Skeletal muscle satellite cell (primary cell): ENCODE measurements around the gene DNAAF3.

Experiments used
- H3K27me3 ChIP-seq: 2 replicates; pipeline ENCODE4 v1.7.0; 2013; ENCODE audit warnings: low read length; ENCODE audit not compliant: control insufficient read depth, insufficient read depth
- H3K36me3 ChIP-seq: 2 replicates; pipeline ENCODE4 v1.7.0; 2013; ENCODE audit warnings: mild to moderate bottlenecking, control low read depth, low read length; ENCODE audit not compliant: insufficient read depth
- H3K4me1 ChIP-seq: 2 replicates; pipeline ENCODE4 v1.7.0; 2013; ENCODE audit warnings: low read length; ENCODE audit not compliant: control insufficient read depth, insufficient read depth
- H3K4me2 ChIP-seq: 2 replicates; pipeline ENCODE4 v1.7.0; 2013; ENCODE audit warnings: mild to moderate bottlenecking, low read length
- H3K4me3 ChIP-seq: 2 replicates; pipeline ENCODE4 v1.7.0; 2013; ENCODE audit warnings: low read length
- H3K9ac ChIP-seq: 2 replicates; pipeline ENCODE4 v1.7.0; 2013; ENCODE audit warnings: mild to moderate bottlenecking, low read depth, low read length, moderate library complexity
- H3K9me3 ChIP-seq: replicated peaks from 2 replicates; pipeline ENCODE4 v1.7.0; 2013; ENCODE audit warnings: mild to moderate bottlenecking, control low read depth, low read length

DNAAF3 gene

DNA sequence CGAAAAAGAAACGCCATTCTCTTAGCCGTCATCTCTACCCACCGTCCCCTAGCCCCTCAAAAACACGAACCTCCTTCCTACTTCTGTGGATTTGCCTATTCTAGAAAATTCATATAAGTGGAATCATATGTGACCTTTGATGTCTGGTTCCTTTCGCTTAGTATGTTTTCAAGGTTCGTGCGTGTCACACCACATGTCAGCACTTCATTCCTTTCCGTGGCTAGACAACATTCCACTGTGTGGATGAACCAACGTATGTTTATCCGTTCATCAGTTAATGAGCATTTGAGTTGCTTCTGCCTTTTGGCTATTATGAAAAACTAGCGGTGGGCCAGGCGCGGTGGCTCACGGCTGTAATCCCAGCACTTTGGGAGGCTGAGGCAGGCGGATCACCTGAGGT is 35.0 kb downstream of the DNAAF3 start:
- no peak overlapping the region for H3K9ac ChIP-seq
- no peaks in the 10 kb centered on the region for H3K9me3 ChIP-seq
- H3K4me3 ChIP-seq = no peak overlapping the region
- peaks cover 25% of the 10 kb centered on the region for H3K27me3 ChIP-seq
- no peaks in the 10 kb centered on the region for H3K4me1 ChIP-seq
- no peaks in the 10 kb centered on the region for H3K36me3 ChIP-seq
- no peak overlapping the region for H3K4me2 ChIP-seq

DNA sequence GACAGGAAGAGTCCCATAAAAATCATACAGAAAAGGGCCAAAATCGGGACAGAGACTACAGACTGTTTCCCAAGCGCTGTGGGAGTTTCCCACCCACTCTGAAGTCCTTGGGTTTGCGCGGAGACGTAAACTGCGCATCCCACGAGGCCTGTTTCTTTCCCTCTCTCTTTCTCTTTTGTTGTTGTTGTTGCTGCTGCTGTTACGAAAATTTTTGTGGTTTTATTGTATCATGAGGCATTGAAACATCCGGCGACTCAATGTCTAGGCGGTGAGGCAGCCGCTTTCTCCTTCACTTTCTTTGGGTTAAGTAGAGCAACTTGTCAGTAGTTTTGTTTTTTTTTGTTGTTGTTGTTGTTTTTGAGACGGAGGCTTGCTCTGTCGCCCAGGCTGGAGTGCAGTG is 47.4 kb downstream of the DNAAF3 start:
- no peaks in the 10 kb centered on the region for H3K36me3 ChIP-seq
- H3K4me2 ChIP-seq = peak overlapping the region; percentile 90
- peaks cover 19% of the 10 kb centered on the region for H3K4me1 ChIP-seq
- no peaks in the 10 kb centered on the region for H3K9me3 ChIP-seq
- no peak overlapping the region for H3K9ac ChIP-seq
- no peak overlapping the region for H3K4me3 ChIP-seq
- peaks cover 8% of the 10 kb centered on the region for H3K27me3 ChIP-seq

DNA sequence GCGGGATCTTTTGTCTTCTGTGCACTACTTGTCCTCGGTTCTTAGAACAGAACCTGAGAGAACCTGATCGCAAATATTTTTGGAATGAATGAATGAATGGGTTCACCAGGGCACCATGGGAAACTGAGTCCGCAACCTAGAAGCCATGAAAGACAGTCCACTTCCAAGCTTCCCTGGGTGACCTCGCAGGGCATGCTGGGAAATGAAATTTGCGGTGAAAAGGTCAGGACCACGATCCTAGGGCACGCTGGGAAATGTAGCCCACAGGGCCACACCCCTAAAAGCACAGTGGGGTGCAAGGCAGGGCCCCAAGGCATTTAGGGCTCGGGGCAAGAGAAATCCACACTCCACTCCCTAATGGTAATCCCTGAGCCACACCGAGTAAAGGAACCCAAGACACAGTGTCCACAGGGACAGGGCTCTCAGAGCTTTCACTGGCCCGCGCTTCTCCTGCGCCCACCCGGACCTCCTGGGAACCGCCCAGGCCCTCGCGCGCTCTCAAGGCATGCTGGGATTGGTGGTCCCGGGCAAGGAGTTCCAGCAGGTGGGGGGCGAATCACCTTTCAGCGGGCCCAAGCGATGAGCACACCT is 47.9 kb downstream of the DNAAF3 start:
- Histone ChIP-seq H3K4me2 (peak overlapping the region; percentile 90), H3K4me3 (peak overlapping the region; percentile 88), H3K9ac (peak overlapping the region; percentile 85), H3K27me3 (peaks cover 4% of the 10 kb centered on the region), H3K4me1 (peaks cover 24% of the 10 kb centered on the region), H3K9me3 (no peaks in the 10 kb centered on the region), H3K36me3 (no peaks in the 10 kb centered on the region)

DNA sequence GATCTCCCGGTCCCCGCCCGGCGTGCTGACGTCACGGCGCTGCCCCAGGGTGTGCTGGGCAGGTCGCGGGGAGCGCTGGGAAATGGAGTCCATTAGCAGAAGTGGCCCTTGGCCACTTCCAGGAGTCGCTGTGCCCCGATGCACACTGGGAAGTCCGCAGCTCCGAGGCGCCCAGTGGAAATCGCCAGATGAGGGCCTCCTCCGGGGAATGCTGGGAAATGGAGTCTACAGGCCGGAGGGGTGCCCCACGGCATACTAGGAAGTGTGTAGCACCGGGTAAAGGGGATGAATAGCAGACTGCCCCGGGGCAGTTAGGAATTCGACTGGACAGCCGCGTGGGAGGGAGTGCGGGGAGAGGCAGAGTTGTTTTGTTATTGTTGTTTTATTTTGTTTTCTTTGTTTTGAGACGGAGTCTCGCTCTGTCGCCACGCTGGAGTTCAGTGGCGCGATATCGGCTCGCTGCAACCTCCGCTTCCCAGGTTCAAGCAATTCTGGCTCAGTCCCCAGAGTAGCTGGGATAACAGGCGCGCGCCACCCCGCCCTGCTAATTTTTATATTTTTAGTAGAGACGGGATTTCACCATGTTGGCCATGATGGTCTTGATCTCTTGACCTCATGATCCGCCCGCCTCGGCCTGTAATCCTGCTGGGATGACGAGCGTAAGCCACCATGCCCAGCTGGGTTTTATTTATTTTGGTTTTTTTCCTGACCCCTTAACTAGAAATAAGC is 48.6 kb downstream of the DNAAF3 start:
- H3K27me3 ChIP-seq = no peaks in the 10 kb centered on the region
- no peaks in the 10 kb centered on the region for H3K9me3 ChIP-seq
- peak overlapping the region; percentile 85 for H3K9ac ChIP-seq
- no peaks in the 10 kb centered on the region for H3K36me3 ChIP-seq
- H3K4me3 ChIP-seq = peak overlapping the region; percentile 88
- H3K4me1 ChIP-seq = peaks cover 27% of the 10 kb centered on the region
- H3K4me2 ChIP-seq = peak overlapping the region; percentile 90

DNA sequence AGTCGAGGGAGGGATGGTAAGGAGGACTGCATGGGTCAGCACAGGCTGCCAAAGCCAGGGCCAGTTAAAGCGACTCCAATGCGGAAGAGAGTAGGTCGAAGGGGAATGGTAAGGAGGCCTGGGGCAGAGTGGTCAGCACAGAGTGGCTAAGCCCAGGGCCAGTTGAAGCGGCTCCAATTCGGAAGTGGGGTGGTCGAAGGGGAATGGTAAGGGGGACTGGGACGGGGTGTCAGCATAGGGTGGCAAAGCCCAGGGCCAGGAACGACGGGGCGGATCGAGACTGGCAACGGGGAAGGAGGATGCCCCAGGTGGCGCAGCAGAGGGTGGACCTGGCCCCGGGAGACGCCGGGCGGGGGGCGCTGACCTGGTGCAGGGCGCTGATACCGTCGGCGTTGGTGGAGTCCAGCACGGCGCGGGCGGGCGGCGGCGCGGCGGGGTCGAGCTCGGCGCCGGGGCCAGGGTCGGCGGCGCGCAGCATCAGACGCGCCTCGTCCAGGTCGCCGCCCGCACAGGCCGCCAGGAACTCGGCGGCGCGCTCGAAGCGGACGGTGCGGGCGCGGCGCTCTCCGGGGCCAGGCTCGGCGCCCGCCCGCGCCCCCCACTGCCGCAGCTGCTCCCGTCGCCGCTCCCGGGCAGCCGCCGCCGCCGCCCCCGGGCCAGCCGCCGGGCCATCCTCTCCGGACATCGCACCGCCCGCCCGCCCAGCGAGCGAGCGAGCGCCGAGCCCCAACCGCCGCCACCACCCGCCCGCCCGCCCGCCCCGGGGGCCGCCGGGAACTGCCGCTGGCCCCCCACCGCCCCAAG is 49.4 kb downstream of the DNAAF3 start, which contains the start of gene PPP1R12C:
PPP1R12C (minus strand) TSS at position 779 of the 804 bp plus-strand sequence; CDS start at position 685, 94 bp downstream.
- Histone ChIP-seq H3K9me3 (no peaks in the 10 kb centered on the region), H3K9ac (peak within 1 kb of the TSS; percentile 91), H3K4me2 (peak within 1 kb of the TSS; percentile 92), H3K4me3 (peak within 1 kb of the TSS; percentile 88), H3K4me1 (peaks cover 27% of the 10 kb centered on the region), H3K27me3 (no peaks in the 10 kb centered on the region), H3K36me3 (peaks cover 7% of the 10 kb centered on the region)

DNA sequence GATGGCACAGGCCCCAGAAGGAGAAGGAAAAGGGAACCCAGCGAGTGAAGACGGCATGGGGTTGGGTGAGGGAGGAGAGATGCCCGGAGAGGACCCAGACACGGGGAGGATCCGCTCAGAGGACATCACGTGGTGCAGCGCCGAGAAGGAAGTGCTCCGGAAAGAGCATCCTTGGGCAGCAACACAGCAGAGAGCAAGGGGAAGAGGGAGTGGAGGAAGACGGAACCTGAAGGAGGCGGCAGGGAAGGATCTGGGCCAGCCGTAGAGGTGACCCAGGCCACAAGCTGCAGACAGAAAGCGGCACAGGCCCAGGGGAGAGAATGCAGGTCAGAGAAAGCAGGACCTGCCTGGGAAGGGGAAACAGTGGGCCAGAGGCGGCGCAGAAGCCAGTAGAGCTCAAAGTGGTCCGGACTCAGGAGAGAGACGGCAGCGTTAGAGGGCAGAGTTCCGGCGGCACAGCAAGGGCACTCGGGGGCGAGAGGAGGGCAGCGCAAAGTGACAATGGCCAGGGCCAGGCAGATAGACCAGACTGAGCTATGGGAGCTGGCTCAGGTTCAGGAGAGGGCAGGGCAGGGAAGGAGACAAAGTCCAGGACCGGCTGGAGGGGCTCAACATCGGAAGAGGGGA is 50.1 kb downstream of the DNAAF3 start:
- peaks cover 27% of the 10 kb centered on the region for H3K4me1 ChIP-seq
- H3K9ac ChIP-seq = peak overlapping the region; percentile 91
- H3K27me3 ChIP-seq = no peaks in the 10 kb centered on the region

DNA sequence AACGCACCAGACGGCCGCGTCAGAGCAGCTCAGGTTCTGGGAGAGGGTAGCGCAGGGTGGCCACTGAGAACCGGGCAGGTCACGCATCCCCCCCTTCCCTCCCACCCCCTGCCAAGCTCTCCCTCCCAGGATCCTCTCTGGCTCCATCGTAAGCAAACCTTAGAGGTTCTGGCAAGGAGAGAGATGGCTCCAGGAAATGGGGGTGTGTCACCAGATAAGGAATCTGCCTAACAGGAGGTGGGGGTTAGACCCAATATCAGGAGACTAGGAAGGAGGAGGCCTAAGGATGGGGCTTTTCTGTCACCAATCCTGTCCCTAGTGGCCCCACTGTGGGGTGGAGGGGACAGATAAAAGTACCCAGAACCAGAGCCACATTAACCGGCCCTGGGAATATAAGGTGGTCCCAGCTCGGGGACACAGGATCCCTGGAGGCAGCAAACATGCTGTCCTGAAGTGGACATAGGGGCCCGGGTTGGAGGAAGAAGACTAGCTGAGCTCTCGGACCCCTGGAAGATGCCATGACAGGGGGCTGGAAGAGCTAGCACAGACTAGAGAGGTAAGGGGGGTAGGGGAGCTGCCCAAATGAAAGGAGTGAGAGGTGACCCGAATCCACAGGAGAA is 50.9 kb downstream of the DNAAF3 start:
- Histone ChIP-seq H3K4me2 (peak overlapping the region; percentile 92), H3K36me3 (peaks cover 13% of the 10 kb centered on the region), H3K4me1 (peaks cover 27% of the 10 kb centered on the region), H3K9ac (peak overlapping the region; percentile 91), H3K27me3 (no peaks in the 10 kb centered on the region), H3K4me3 (peak overlapping the region; percentile 83), H3K9me3 (no peaks in the 10 kb centered on the region)

More for the DNA sequence above, 50.1 kb downstream of the DNAAF3 start:
- Histone ChIP-seq H3K9me3 (no peaks in the 10 kb centered on the region), H3K4me3 (peak overlapping the region; percentile 83), H3K4me2 (peak overlapping the region; percentile 92), H3K36me3 (peaks cover 12% of the 10 kb centered on the region)

DNA sequence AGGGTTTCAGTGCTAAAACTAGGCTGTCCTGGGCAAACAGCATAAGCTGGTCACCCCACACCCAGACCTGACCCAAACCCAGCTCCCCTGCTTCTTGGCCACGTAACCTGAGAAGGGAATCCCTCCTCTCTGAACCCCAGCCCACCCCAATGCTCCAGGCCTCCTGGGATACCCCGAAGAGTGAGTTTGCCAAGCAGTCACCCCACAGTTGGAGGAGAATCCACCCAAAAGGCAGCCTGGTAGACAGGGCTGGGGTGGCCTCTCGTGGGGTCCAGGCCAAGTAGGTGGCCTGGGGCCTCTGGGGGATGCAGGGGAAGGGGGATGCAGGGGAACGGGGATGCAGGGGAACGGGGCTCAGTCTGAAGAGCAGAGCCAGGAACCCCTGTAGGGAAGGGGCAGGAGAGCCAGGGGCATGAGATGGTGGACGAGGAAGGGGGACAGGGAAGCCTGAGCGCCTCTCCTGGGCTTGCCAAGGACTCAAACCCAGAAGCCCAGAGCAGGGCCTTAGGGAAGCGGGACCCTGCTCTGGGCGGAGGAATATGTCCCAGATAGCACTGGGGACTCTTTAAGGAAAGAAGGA is 51.8 kb downstream of the DNAAF3 start:
- peak overlapping the region; percentile 29 for H3K9ac ChIP-seq

DNA sequence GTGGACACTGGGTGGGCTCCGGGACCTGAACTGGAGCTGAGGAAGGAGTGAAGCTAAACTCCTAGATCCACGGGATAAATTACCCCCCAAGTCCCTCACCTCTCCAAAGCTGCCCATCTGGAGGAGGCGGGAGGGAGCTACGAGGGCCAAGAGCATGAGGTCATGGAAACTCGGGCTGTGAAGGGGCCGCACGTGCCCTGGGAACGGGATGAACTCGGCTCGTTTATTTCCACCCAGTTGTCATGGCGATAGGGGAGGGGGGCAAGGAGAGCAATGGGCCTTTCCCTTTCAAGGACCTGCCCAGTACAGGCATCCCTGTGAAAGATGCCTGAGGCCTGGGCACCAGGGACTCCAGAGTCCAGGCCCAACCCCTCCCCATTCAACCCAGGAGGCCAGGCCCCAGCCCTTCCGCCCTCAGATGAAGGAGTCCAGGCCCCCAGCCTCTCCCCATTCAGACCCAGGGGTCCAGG is 52.8 kb downstream of the DNAAF3 start:
- Histone ChIP-seq H3K4me3 (no peak overlapping the region), H3K27me3 (no peaks in the 10 kb centered on the region), H3K4me1 (peaks cover 24% of the 10 kb centered on the region), H3K9ac (peak overlapping the region; percentile 34), H3K36me3 (peaks cover 21% of the 10 kb centered on the region), H3K4me2 (peak overlapping the region; percentile 40), H3K9me3 (no peaks in the 10 kb centered on the region)

More for the DNA sequence above, 51.8 kb downstream of the DNAAF3 start:
- Histone ChIP-seq H3K36me3 (peaks cover 14% of the 10 kb centered on the region), H3K4me1 (peaks cover 27% of the 10 kb centered on the region), H3K9me3 (no peaks in the 10 kb centered on the region), H3K4me3 (no peak overlapping the region), H3K4me2 (no peak overlapping the region), H3K27me3 (no peaks in the 10 kb centered on the region)

DNA sequence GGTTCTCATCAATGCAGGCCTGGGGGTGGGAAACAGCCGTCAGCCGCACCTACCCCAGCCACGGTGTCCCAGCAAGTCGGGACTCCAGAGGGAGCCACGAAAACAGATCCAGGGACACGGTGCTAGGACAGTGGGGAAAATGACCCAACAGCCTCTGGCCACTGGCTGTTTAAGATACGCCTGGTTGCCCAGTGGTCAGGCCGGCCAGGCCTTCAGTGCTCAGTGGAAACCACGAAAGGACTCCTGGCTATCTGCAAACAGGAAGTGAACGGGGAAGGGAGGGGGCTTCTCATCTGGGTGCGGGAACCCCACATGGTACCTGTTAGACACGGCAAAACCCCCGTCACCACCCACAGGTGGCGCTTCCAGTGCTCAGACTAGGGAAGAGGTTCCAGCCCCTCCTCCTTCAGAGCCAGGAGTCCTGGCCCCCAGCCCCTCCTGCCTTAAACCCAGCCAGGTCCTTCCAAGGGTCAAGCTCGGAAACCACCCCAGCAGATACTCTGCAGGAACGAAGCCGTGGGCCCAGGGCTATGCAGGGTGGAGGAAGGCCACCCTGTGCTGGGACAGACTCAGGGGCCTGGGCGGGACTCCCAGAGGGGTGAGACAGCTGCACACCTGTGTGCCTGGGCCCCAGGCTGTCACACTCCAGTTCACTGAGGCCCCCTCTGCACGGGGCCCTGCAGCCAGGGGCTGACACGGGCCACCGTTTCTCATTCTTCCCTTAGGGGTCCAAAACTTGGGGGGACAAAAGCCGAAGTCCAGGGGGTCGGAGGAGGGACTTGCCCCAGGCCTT is 53.4 kb downstream of the DNAAF3 start:
- peaks cover 18% of the 10 kb centered on the region for H3K4me1 ChIP-seq
- H3K36me3 ChIP-seq = peaks cover 21% of the 10 kb centered on the region
- H3K9me3 ChIP-seq = no peaks in the 10 kb centered on the region
- no peak overlapping the region for H3K4me2 ChIP-seq
- no peak overlapping the region for H3K4me3 ChIP-seq
- H3K9ac ChIP-seq = peak overlapping the region; percentile 34
- H3K27me3 ChIP-seq = no peaks in the 10 kb centered on the region
